ENCODE results near the gene LRIF1.
"Not testable (repeated sequence)": the region's sequence is repeated elsewhere in the genome, so short reads cannot be mapped to it uniquely, and the experiment has no call there.

Gene LRIF1

GRCh38 chr1:110945626-110946025, 18.1 kb downstream of the LRIF1 start:
- no peak for DNase-seq

GRCh38 chr1:110944806-110945205, 18.9 kb downstream of the LRIF1 start:
- DNase-seq, result no peak

- DNase-seq, result no peak
These were observed 27.2 kb downstream of the LRIF1 start for GRCh38 chr1:110936567-110936966.

- DNase-seq, result not testable (repeated sequence)
These were observed 32.6 kb downstream of the LRIF1 start for GRCh38 chr1:110931097-110931496.

GRCh38 chr1:110928904-110929303, 34.8 kb downstream of the LRIF1 start:
- DNase-seq, result no peak

- no peak for DNase-seq
These were observed 35.5 kb downstream of the LRIF1 start for GRCh38 chr1:110928191-110928590.

GRCh38 chr1:110927484-110928075, 36.1 kb downstream of the LRIF1 start:
- no peak for DNase-seq

GRCh38 chr1:110921953-110922352, 41.8 kb downstream of the LRIF1 start:
- DNase-seq, result no peak

- no peak for DNase-seq
These were observed 45.7 kb downstream of the LRIF1 start for GRCh38 chr1:110918016-110918415.

- DNase-seq, result peak; percentile 48
These were observed 46.9 kb downstream of the LRIF1 start for GRCh38 chr1:110916669-110917306.

- no peak for DNase-seq
These were observed 47.5 kb downstream of the LRIF1 start for GRCh38 chr1:110916274-110916668.

GRCh38 chr1:110915804-110916203, 47.9 kb downstream of the LRIF1 start:
- no peak for DNase-seq

GRCh38 chr1:110914676-110915075, 49.0 kb downstream of the LRIF1 start:
- no peak for DNase-seq

GRCh38 chr1:110912784-110913183, 50.9 kb downstream of the LRIF1 start:
- no peak for DNase-seq

GRCh38 chr1:110903853-110904500, 59.7 kb downstream of the LRIF1 start:
- no peak for DNase-seq

GRCh38 chr1:110902820-110903463, 60.8 kb downstream of the LRIF1 start:
- no peak for DNase-seq

GRCh38 chr1:110899458-110899843, 64.3 kb downstream of the LRIF1 start:
- DNase-seq, result no peak

- DNase-seq, result no peak
These were observed 64.8 kb downstream of the LRIF1 start for GRCh38 chr1:110898734-110899457.

- DNase-seq, result no peak
These were observed 66.0 kb downstream of the LRIF1 start for GRCh38 chr1:110897681-110898080.
